ENCODE data around the gene PROSER3. TPM values are rescaled to one million over a fixed set of nuclear protein-coding genes. Genes with fewer than 3 reads are reported as not detected.

Gene PROSER3
- total RNA-seq, 2 donors from 2014 or later = 36.2 to 53.8 TPM

GRCh38 chr19:35797663-35798062, 39.7 kb downstream of the PROSER3 start:
- Mint-ChIP-seq H3K4me3 (no peak overlapping the region), H3K27ac (no peak overlapping the region), H3K36me3 (no peaks in the 10 kb centered on the region), H3K27me3 (peaks cover 14 to 15% of the 10 kb centered on the region in 2 donors), H3K4me1 (ENCODE audit: low read depth in 2 of 2) (peaks cover 8 to 9% of the 10 kb centered on the region in 2 donors), H3K9me3 (no peaks in the 10 kb centered on the region)
- peak; percentile 49 to 65 for ATAC-seq
- DNase-seq (ENCODE audit: low spot score) = no peak

- no peaks in the 10 kb centered on the region for H3K36me3 Mint-ChIP-seq
- peaks cover 21 to 23% of the 10 kb centered on the region in 2 donors for H3K4me1 Mint-ChIP-seq (ENCODE audit: low read depth in 2 of 2)
- H3K9me3 Mint-ChIP-seq = no peaks in the 10 kb centered on the region
- ATAC-seq (no peak), DNase-seq (ENCODE audit: low spot score) (no peak)
- peaks cover 7 to 9% of the 10 kb centered on the region in 2 donors for H3K27me3 Mint-ChIP-seq
- H3K4me3 Mint-ChIP-seq = no peak overlapping the region
- no peak overlapping the region for H3K27ac Mint-ChIP-seq
Observed at GRCh38 chr19:35801828-35802227, 43.9 kb downstream of the PROSER3 start.

- no peak for ATAC-seq
- Mint-ChIP-seq H3K27me3 (peaks cover 0 to 2% of the 10 kb centered on the region in 2 donors), H3K4me3 (no peak overlapping the region), H3K9me3 (no peaks in the 10 kb centered on the region), H3K27ac (peak overlapping the region in 1 of 2 donors; percentile 54), H3K4me1 (ENCODE audit: low read depth in 2 of 2) (peaks cover 15 to 16% of the 10 kb centered on the region in 2 donors), H3K36me3 (no peaks in the 10 kb centered on the region)
- DNase-seq (ENCODE audit: low spot score) = no peak
Observed at GRCh38 chr19:35805526-35806102, 47.6 kb downstream of the PROSER3 start.

- Mint-ChIP-seq H3K4me3 (no peak overlapping the region), H3K27me3 (peaks cover 6 to 10% of the 10 kb centered on the region in 2 donors), H3K4me1 (ENCODE audit: low read depth in 2 of 2) (peaks cover 15 to 16% of the 10 kb centered on the region in 2 donors), H3K27ac (no peak overlapping the region), H3K36me3 (no peaks in the 10 kb centered on the region), H3K9me3 (no peaks in the 10 kb centered on the region)
- ATAC-seq (peak in 1 of 2 donors; percentile 28), DNase-seq (ENCODE audit: low spot score) (no peak)
Observed at GRCh38 chr19:35806597-35806996, 48.6 kb downstream of the PROSER3 start.

- peaks cover 15 to 16% of the 10 kb centered on the region in 2 donors for H3K4me1 Mint-ChIP-seq (ENCODE audit: low read depth in 2 of 2)
- peaks cover 6 to 10% of the 10 kb centered on the region in 2 donors for H3K27me3 Mint-ChIP-seq
- ATAC-seq (no peak), DNase-seq (ENCODE audit: low spot score) (no peak)
- no peaks in the 10 kb centered on the region for H3K36me3 Mint-ChIP-seq
- no peak overlapping the region for H3K27ac Mint-ChIP-seq
- H3K9me3 Mint-ChIP-seq = no peaks in the 10 kb centered on the region
- H3K4me3 Mint-ChIP-seq = no peak overlapping the region
Observed at GRCh38 chr19:35807633-35808032, 49.7 kb downstream of the PROSER3 start.

GRCh38 chr19:35811317-35812219, 53.6 kb downstream of the PROSER3 start:
- Mint-ChIP-seq H3K4me3 (no peak overlapping the region), H3K36me3 (no peaks in the 10 kb centered on the region), H3K9me3 (no peaks in the 10 kb centered on the region), H3K27ac (no peak overlapping the region), H3K27me3 (peaks cover 13 to 14% of the 10 kb centered on the region in 2 donors), H3K4me1 (ENCODE audit: low read depth in 2 of 2) (no peaks in the 10 kb centered on the region)
- peak in 1 of 2 donors; percentile 56 for ATAC-seq
- DNase-seq (ENCODE audit: low spot score) = no peak

GRCh38 chr19:35812220-35813042, 54.5 kb downstream of the PROSER3 start, which contains the start of gene PRODH2:
PRODH2 (minus strand) TSS chr19:35812845; CDS start chr19:35812805, 40 bp downstream.
- ATAC-seq (no peak), DNase-seq (ENCODE audit: low spot score) (no peak)
- no peaks in the 10 kb centered on the region for H3K4me1 Mint-ChIP-seq (ENCODE audit: low read depth in 2 of 2)
- no peak within 1 kb of the TSS for H3K27ac Mint-ChIP-seq
- peaks cover 14 to 15% of the 10 kb centered on the region in 2 donors for H3K27me3 Mint-ChIP-seq
- H3K4me3 Mint-ChIP-seq = no peak within 1 kb of the TSS
- H3K9me3 Mint-ChIP-seq = no peaks in the 10 kb centered on the region
- no peaks in the 10 kb centered on the region for H3K36me3 Mint-ChIP-seq

- Mint-ChIP-seq H3K4me1 (ENCODE audit: low read depth in 2 of 2) (no peaks in the 10 kb centered on the region), H3K4me3 (no peak overlapping the region), H3K36me3 (no peaks in the 10 kb centered on the region), H3K27me3 (peaks cover 15 to 16% of the 10 kb centered on the region in 2 donors), H3K9me3 (no peaks in the 10 kb centered on the region), H3K27ac (no peak overlapping the region)
- ATAC-seq (no peak), DNase-seq (ENCODE audit: low spot score) (no peak)
Observed at GRCh38 chr19:35813043-35813890, 55.3 kb downstream of the PROSER3 start.

GRCh38 chr19:35816262-35816661, 58.3 kb downstream of the PROSER3 start:
- Mint-ChIP-seq H3K27ac (no peak overlapping the region), H3K27me3 (peaks cover 7 to 13% of the 10 kb centered on the region in 2 donors)
- no peak for ATAC-seq

GRCh38 chr19:35816846-35817245, 58.9 kb downstream of the PROSER3 start:
- DNase-seq (ENCODE audit: low spot score) = peak; percentile 50
- ATAC-seq = no peak
- Mint-ChIP-seq H3K27ac (no peak overlapping the region), H3K9me3 (no peaks in the 10 kb centered on the region), H3K4me3 (no peak overlapping the region), H3K36me3 (no peaks in the 10 kb centered on the region), H3K4me1 (ENCODE audit: low read depth in 2 of 2) (peaks cover 4 to 6% of the 10 kb centered on the region in 2 donors), H3K27me3 (peaks cover 5 to 13% of the 10 kb centered on the region in 2 donors)

More at GRCh38 chr19:35816262-35816661, 58.3 kb downstream of the PROSER3 start:
- H3K9me3 Mint-ChIP-seq = no peaks in the 10 kb centered on the region
- no peak for DNase-seq (ENCODE audit: low spot score)
- no peak overlapping the region for H3K4me3 Mint-ChIP-seq
- H3K4me1 Mint-ChIP-seq (ENCODE audit: low read depth in 2 of 2) = peaks cover 4 to 6% of the 10 kb centered on the region in 2 donors
- H3K36me3 Mint-ChIP-seq = no peaks in the 10 kb centered on the region

- ATAC-seq (no peak), DNase-seq (ENCODE audit: low spot score) (peak; percentile 25)
- Mint-ChIP-seq H3K27ac (no peak overlapping the region), H3K9me3 (no peaks in the 10 kb centered on the region), H3K27me3 (peaks cover 5 to 15% of the 10 kb centered on the region in 2 donors), H3K36me3 (no peaks in the 10 kb centered on the region), H3K4me3 (no peak overlapping the region), H3K4me1 (ENCODE audit: low read depth in 2 of 2) (peaks cover 4 to 6% of the 10 kb centered on the region in 2 donors)
Observed at GRCh38 chr19:35818445-35818844, 60.5 kb downstream of the PROSER3 start.
